ENCODE data around the gene PPP6R3.

GRCh38 chr11:68524213-68524612 is 63.7 kb downstream of the PPP6R3 start:
- TF ChIP-seq POLR2AphosphoS5 (IDR thresholded peaks at IDR 0.05; ENCODE audit: insufficient read depth, low read depth, low read length) (no peak), CTCF (IDR thresholded peaks at IDR 0.05; ENCODE audit: extremely low read depth in 1 of 2, insufficient read depth in 1 of 2, low read depth in 1 of 2, low read length in 2 of 2) (no peak), EZH2 (IDR thresholded peaks at IDR 0.05; ENCODE audit: borderline replicate concordance, low read depth, low read length, severe bottlenecking) (no peak), MYC (IDR thresholded peaks at IDR 0.05; ENCODE audit: low read depth, low read length) (no peak), JUN (IDR thresholded peaks at IDR 0.05; ENCODE audit: borderline replicate concordance, insufficient read depth, insufficient read length, low read depth) (peak; percentile 9), POLR2A (IDR thresholded peaks at IDR 0.05; ENCODE audit: low read depth, low read length) (no peak)

Data from endothelial cell of umbilical vein (primary cell).